HepG2 (cell line): Measurements from ENCODE around the gene RANBP3. TPM values are rescaled to one million over a fixed set of nuclear protein-coding genes. Genes with fewer than 3 reads are reported as not detected.
A peak's percentile ranks its signal among the peaks of the same experiment; 100 is the strongest.

Experiments
- HOXA3 ChIP-seq: sonication (generic); formaldehyde crosslinking; IDR thresholded peaks from 2 replicates; pipeline ENCODE4 v1.5.0; 2020; ENCODE audit warnings: missing genetic modification reagents
- HOXD1 ChIP-seq: sonication (generic); formaldehyde crosslinking; IDR thresholded peaks from 2 replicates; pipeline ENCODE4 v1.5.0; 2020; ENCODE audit warnings: missing genetic modification reagents
- KMT2B ChIP-seq: IDR thresholded peaks from 2 replicates; pipeline ENCODE4 v1.6.1; 2016; ENCODE audit warnings: missing genetic modification reagents, missing compliant biosample characterization
- PRDM4 ChIP-seq: sonication (generic); formaldehyde crosslinking; IDR thresholded peaks from 2 replicates; pipeline ENCODE4 v1.9.0; 2021; ENCODE audit warnings: missing genetic modification reagents, borderline replicate concordance
- SIN3A ChIP-seq: IDR thresholded peaks from 2 replicates; pipeline ENCODE4 v1.6.1; 2011; ENCODE audit warnings: low read depth, mild to moderate bottlenecking, control low read depth, low read length, borderline replicate concordance
- ZIK1 ChIP-seq: sonication (generic); formaldehyde crosslinking; IDR thresholded peaks from 2 replicates; pipeline ENCODE4 v1.5.0; 2020; ENCODE audit warnings: mild to moderate bottlenecking, low read depth, missing genetic modification reagents, borderline replicate concordance
- ZNF598 ChIP-seq: sonication (generic); formaldehyde crosslinking; IDR thresholded peaks from 2 replicates; pipeline ENCODE4 v1.5.1; 2020; ENCODE audit warnings: mild to moderate bottlenecking, missing genetic modification reagents, borderline replicate concordance
- ZNF687 ChIP-seq: sonication (generic); formaldehyde crosslinking; IDR thresholded peaks from 2 replicates; pipeline ENCODE4 v1.5.1; 2020; ENCODE audit warnings: mild to moderate bottlenecking, missing genetic modification reagents, moderate library complexity
- ZNF883 ChIP-seq: sonication (generic); formaldehyde crosslinking; IDR thresholded peaks from 2 replicates; pipeline ENCODE4 v1.5.1; 2020; ENCODE audit warnings: mild to moderate bottlenecking, missing genetic modification reagents; ENCODE audit errors: not compliant biosample characterization
- ZSCAN9 ChIP-seq: IDR thresholded peaks from 2 replicates; pipeline ENCODE4 v1.6.1; 2016; ENCODE audit warnings: borderline replicate concordance
- polyA plus RNA-seq, 8 experiments: library from polyadenylated mRNA; depleted of rRNA in 3 of 8; stranded (reverse) in 7 of 8; unstranded in 1 of 8; fragments of >200 nt; fragmentation: Illumina TruSeq in 4 of 8; extraction: Trizol in 4 of 8; gene quantifications; 2 replicates each; pipeline versions ENCODE4 v1.2.1 to v1.2.3, GENCODE V29; 2011 to 2016; ENCODE audit warnings: low read depth in 4 of 8, missing spikeins in 1 of 8, mixed read lengths in 1 of 8; ENCODE audit not compliant: insufficient read depth in 1 of 8
- total RNA-seq, 5 experiments: library from RNA; depleted of rRNA; stranded (reverse); fragments of >200 nt; fragmentation: Illumina TruSeq; extraction: Trizol; gene quantifications; 2 replicates each; pipeline ENCODE4 v1.2.3, GENCODE V29; 2016; ENCODE audit warnings: low read depth in 1 of 5

The RANBP3 gene
- total and polyA plus RNA-seq, 2 of the 13 experiments (the other 11 are each of a cell fraction or from before 2014, with no cell fraction given) = 39.5 to 149 TPM

- TF ChIP-seq ZNF687 (peak; percentile 90), HOXD1 (no peak), KMT2B (CRISPR knock-in tag) (no peak), PRDM4 (CRISPR knock-in tag) (no peak), ZIK1 (CRISPR knock-in tag) (0 out of 2 replicates have a peak, but pooled peaks have one; percentile 32), ZNF883 (CRISPR knock-in tag) (no peak), ZSCAN9 (CRISPR knock-in tag) (no peak), SIN3A (peak; percentile 7; the same call in 1 of the 2 replicates), HOXA3 (CRISPR knock-in tag) (peak; percentile 6; the same call in 1 of the 2 replicates), ZNF598 (CRISPR knock-in tag) (no peak)
Measured at GRCh38 chr19:5968431-5969373, 9.2 kb downstream of the RANBP3 start (continued).
